ENCODE results near the gene RAB13. TPM values are rescaled to one million over a fixed set of nuclear protein-coding genes. Genes with fewer than 3 reads are reported as not detected.

RAB13 gene
- total and polyA plus RNA-seq, 2 of the 8 experiments (the other 6 are each of a cell fraction or from before 2014, with no cell fraction given), result 70.5 to 157 TPM

DNA sequence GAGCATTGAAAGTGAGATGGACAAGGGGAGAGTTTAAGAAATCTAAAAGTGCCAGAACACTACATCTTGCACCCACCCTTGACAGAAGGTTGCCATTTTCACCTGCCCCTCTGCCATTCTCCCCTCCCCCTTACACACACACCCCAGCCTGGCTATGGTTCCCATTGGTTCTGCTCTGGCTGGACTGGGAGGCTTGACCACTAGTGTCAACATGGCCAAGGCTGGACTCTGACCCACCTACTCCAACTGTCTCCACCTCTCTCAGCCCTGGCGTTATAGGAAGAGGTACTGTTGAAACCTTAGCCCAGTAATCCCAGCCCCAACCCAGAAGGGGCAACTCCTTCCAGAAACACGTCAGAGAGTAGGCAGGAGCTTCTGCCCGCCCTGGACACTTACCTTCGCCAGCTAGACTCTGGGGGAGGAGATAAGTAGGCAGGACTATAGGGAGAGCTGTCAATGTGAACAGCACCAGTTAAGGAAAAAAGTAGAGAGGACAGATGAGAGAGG, 32.2 kb downstream of the RAB13 start:
- Histone ChIP-seq H2BK12ac (ENCODE audit: low read depth, low read length) (no peak overlapping the region), H3K4ac (replicated peaks; ENCODE audit: insufficient read length, low read depth, low read length) (no peak overlapping the region), H3K4me3 (ENCODE audit: extremely low read depth in 1 of 4, insufficient read depth in 2 of 4, low read depth in 3 of 4, low read length in 4 of 4) (no peak overlapping the region), H2AFZ (ENCODE audit: low read length) (no peak overlapping the region), H2BK5ac (ENCODE audit: low read depth, low read length) (no peak overlapping the region), H4K5ac (ENCODE audit: insufficient read length, low read depth, low read length) (no peak overlapping the region), H3K9me3 (ENCODE audit: insufficient read depth in 2 of 2, low read depth in 1 of 2, low read length in 1 of 2) (no peaks in the 10 kb centered on the region), H3K56ac (replicated peaks; ENCODE audit: insufficient read length, low read depth, low read length) (no peak overlapping the region), H3K27me3 (replicated peaks in 1 of 4; ENCODE audit: control insufficient read depth in 3 of 4, extremely low read depth in 1 of 4, insufficient read depth in 3 of 4, low read length in 3 of 4) (no peaks in the 10 kb centered on the region), H4K8ac (ENCODE audit: extremely low read depth, insufficient read depth, low read length) (no peak overlapping the region), H3K23ac (ENCODE audit: insufficient read length) (no peak overlapping the region), H3K23me2 (ENCODE audit: low read depth, low read length) (peaks cover 10% of the 10 kb centered on the region), H2BK15ac (ENCODE audit: low read length) (no peak overlapping the region), H3K4me2 (ENCODE audit: insufficient read depth in 1 of 2, low read depth in 2 of 2, low read length in 2 of 2) (no peak overlapping the region), H3K79me2 (ENCODE audit: control insufficient read depth in 1 of 2, insufficient read depth in 2 of 2, low read length in 2 of 2) (peaks cover 21 to 46% of the 10 kb centered on the region in 2 experiments), H3K36me3 (ENCODE audit: control insufficient read depth in 2 of 4, insufficient read depth in 4 of 4, low read length in 3 of 4) (peaks cover 7 to 24% (median 20%) of the 10 kb centered on the region in 4 experiments), H4K20me1 (replicated peaks in 1 of 2; ENCODE audit: control insufficient read depth in 1 of 2, insufficient read depth in 2 of 2, low read length in 2 of 2) (peaks cover 8 to 16% of the 10 kb centered on the region in 2 experiments), H2AK5ac (ENCODE audit: low read depth, low read length) (no peak overlapping the region), H3K14ac (ENCODE audit: insufficient read length) (no peak overlapping the region), H3K27ac (ENCODE audit: low read depth, low read length) (no peak overlapping the region), H3K9ac (replicated peaks in 1 of 4; ENCODE audit: extremely low read depth in 1 of 4, low read depth in 3 of 4, low read length in 3 of 4) (no peak overlapping the region), H2BK120ac (replicated peaks; ENCODE audit: low read depth, low read length) (no peak overlapping the region), H3K18ac (ENCODE audit: extremely low read depth, low read length) (no peak overlapping the region), H3K4me1 (replicated peaks in 1 of 4; ENCODE audit: control insufficient read depth in 3 of 4, insufficient read depth in 4 of 4, low read length in 3 of 4) (peaks cover 0 to 8% (median 2%) of the 10 kb centered on the region in 4 experiments; a peak in 4 of 7 replicates), H3K79me1 (ENCODE audit: low read depth, low read length) (peaks cover 24% of the 10 kb centered on the region), H4K91ac (replicated peaks; ENCODE audit: insufficient read length, low read length) (no peak overlapping the region), H2BK20ac (ENCODE audit: low read length) (no peak overlapping the region)
- TF ChIP-seq, protein P1, sequence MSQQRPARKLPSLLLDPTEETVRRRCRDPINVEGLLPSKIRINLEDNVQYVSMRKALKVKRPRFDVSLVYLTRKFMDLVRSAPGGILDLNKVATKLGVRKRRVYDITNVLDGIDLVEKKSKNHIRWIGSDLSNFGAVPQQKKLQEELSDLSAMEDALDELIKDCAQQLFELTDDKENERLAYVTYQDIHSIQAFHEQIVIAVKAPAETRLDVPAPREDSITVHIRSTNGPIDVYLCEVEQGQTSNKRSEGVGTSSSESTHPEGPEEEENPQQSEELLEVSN (IDR thresholded peaks at IDR 0.05), result no peak
- FAIRE-seq, result no peak
- ChIA-PET CTCF (ENCODE audit: partially characterized antibody) (interaction anchor here (0.6 to 6.4 kb wide), 6 partner anchors 9 to 133 kb away, joined by 3 to 31 read pairs (median 4); partner anchors contain the start of genes DENND4B, JTB, RAB13 and SLC39A1), POLR2A (ENCODE audit: partially characterized antibody) (interaction anchor here (1.0 to 8.8 kb wide), 8 partner anchors 8 to 39 kb away, joined by 3 to 156 read pairs (median 7); partner anchors contain the start of genes CREB3L4, DENND4B, JTB and RAB13)
- DNase-seq (ENCODE audit: low read depth in 1 of 2, low spot score in 2 of 2), result no peak
- WGBS, 2 experiments (ENCODE audit: extremely low coverage in 1 of 2, insufficient coverage in 1 of 2, insufficient read length in 1 of 2, insufficient replicate concordance in 2 of 2, low coverage in 1 of 2, low lambda C conversion rate in 2 of 2, missing lambda C conversion rate in 1 of 2), result 88% methylated on average over 4 of the region's 4 CpGs; no CpG with 5 or more reads in 1 of the 2 experiments

Measured in H1 (cell line).